ENCODE results near the gene ARRB2. TPM values are rescaled to one million over a fixed set of nuclear protein-coding genes. Genes with fewer than 3 reads are reported as not detected.

ARRB2 gene
- total and polyA plus RNA-seq, 11 donors = 10.9 to 87.6 (median 23.0) TPM

DNA sequence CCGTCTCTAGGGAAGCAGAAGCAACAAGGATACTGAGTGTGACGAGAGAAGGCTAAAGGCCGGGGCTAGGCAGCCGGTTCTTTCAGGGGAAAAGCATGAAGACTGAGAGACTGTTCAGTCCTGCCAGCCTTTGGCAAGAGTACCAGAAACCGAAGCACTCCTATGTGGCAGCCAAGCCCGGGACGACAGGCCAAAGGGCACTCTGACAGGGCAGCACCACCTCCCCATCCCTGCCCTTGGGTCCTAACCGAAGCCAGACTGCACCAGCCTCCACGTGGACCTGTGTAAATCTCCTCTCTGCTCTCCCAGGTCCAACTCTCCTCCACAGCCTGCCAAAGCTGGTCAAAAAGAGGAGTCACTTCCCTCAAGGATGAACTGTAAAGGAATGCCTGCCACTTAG, 45.4 kb upstream of the ARRB2 start:
- Histone ChIP-seq H3K4me1 (no peaks in the 10 kb centered on the region), H3K9me3 (no peaks in the 10 kb centered on the region), H3K36me3 (no peaks in the 10 kb centered on the region), H3K4me3 (no peak overlapping the region), H3K27ac (no peak overlapping the region), H3K27me3 (peaks cover 0 to 5% (median 0%) of the 10 kb centered on the region in 9 donors)
- intact Hi-C loops (cut with DNase I) = no loop called here
- DNase-seq (no peak), ATAC-seq (peak in 1 of 4 donors; percentile 20)
- TF ChIP-seq POLR2A (IDR thresholded peaks at IDR 0.05) = no peak
- TF ChIP-seq CTCF (IDR thresholded peaks at IDR 0.05) = no peak
- WGBS, 4 donors = 68 to 77% (median 72%) methylated on average over 9 of the region's 9 CpGs

GRCh38 chr17:4666296-4666695, 44.1 kb upstream of the ARRB2 start:
- H3K4me3 ChIP-seq = no peak overlapping the region
- peaks cover 0 to under 1% (median 0%) of the 10 kb centered on the region in 9 donors for H3K27me3 ChIP-seq
- H3K27ac ChIP-seq = no peak overlapping the region
- intact Hi-C loops (cut with DNase I) = no loop called here
- TF ChIP-seq POLR2A (IDR thresholded peaks at IDR 0.05) (no peak), CTCF (IDR thresholded peaks at IDR 0.05) (no peak)
- ATAC-seq = no peak
- H3K4me1 ChIP-seq = no peaks in the 10 kb centered on the region
- H3K36me3 ChIP-seq = peaks cover 0 to 8% (median 6%) of the 10 kb centered on the region in 9 donors
- DNase-seq = no peak
- 83 to 85% (median 85%) methylated on average over 5 of the region's 5 CpGs for WGBS, 4 donors
- no peaks in the 10 kb centered on the region for H3K9me3 ChIP-seq

- no peak for TF ChIP-seq POLR2A (IDR thresholded peaks at IDR 0.05)
- TF ChIP-seq CTCF (IDR thresholded peaks at IDR 0.05) = no peak
- no peaks in the 10 kb centered on the region for H3K4me1 ChIP-seq
- 79 to 83% (median 83%) methylated on average over 4 of the region's 4 CpGs for WGBS, 4 donors
- no peaks in the 10 kb centered on the region for H3K9me3 ChIP-seq
- no peaks in the 10 kb centered on the region for H3K27me3 ChIP-seq
- DNase-seq (no peak), ATAC-seq (no peak)
- H3K36me3 ChIP-seq = peaks cover 0 to 16% (median 14%) of the 10 kb centered on the region in 9 donors
- no peak overlapping the region for H3K4me3 ChIP-seq
- intact Hi-C loops (cut with DNase I) = no loop called here
- no peak overlapping the region for H3K27ac ChIP-seq
Measured at GRCh38 chr17:4667166-4667565, 43.3 kb upstream of the ARRB2 start.

GRCh38 chr17:4672055-4672630, 38.3 kb upstream of the ARRB2 start:
- WGBS, 4 donors = 89 to 97% (median 94%) methylated on average over 8 to 9 of the region's 9 CpGs
- DNase-seq (no peak), ATAC-seq (no peak)
- H3K27me3 ChIP-seq = no peaks in the 10 kb centered on the region
- peaks cover 0 to 1% (median 0%) of the 10 kb centered on the region in 12 donors for H3K4me1 ChIP-seq
- no peaks in the 10 kb centered on the region for H3K9me3 ChIP-seq
- H3K36me3 ChIP-seq = peaks cover 0 to 65% (median 63%) of the 10 kb centered on the region in 9 donors
- TF ChIP-seq CTCF (IDR thresholded peaks at IDR 0.05) (no peak), POLR2A (IDR thresholded peaks at IDR 0.05) (no peak)
- intact Hi-C loops (cut with DNase I) = no loop called here
- no peak overlapping the region for H3K27ac ChIP-seq
- no peak overlapping the region for H3K4me3 ChIP-seq
